ENCODE measurements around the gene TCERG1L. TPM values are rescaled to one million over a fixed set of nuclear protein-coding genes. Genes with fewer than 3 reads are reported as not detected.

Gene TCERG1L
- polyA plus RNA-seq, 3 donors: not detected

DNA sequence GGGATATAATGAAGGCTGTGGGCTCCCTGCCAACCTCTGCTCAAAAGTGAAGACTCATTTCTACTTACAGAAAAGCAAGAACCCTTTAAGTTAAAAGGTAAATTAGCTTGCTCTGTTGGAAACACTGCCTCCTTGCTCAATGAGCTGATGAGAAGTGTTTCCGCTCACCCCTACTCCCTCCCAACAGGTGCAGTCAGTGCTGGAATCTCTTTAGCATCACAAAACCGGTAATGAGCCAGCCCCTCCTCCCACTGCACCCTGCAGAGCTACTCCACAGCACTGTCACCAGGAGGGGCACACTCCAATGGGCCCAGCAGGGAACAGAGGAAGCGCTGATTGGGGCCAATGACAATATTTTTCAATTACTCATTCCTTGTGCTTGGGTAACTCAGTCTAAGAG is 262.5 kb downstream of the TCERG1L start:
- TF ChIP-seq, protein P1, sequence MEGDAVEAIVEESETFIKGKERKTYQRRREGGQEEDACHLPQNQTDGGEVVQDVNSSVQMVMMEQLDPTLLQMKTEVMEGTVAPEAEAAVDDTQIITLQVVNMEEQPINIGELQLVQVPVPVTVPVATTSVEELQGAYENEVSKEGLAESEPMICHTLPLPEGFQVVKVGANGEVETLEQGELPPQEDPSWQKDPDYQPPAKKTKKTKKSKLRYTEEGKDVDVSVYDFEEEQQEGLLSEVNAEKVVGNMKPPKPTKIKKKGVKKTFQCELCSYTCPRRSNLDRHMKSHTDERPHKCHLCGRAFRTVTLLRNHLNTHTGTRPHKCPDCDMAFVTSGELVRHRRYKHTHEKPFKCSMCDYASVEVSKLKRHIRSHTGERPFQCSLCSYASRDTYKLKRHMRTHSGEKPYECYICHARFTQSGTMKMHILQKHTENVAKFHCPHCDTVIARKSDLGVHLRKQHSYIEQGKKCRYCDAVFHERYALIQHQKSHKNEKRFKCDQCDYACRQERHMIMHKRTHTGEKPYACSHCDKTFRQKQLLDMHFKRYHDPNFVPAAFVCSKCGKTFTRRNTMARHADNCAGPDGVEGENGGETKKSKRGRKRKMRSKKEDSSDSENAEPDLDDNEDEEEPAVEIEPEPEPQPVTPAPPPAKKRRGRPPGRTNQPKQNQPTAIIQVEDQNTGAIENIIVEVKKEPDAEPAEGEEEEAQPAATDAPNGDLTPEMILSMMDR (IDR thresholded peaks at IDR 0.05): no peak
- H3K36me3 ChIP-seq (replicated peaks in 1 of 2; ENCODE audit: control insufficient read depth in 1 of 2, insufficient read depth in 2 of 2, low read length in 2 of 2): no peaks in the 10 kb centered on the region
- intact Hi-C loops (cut with micrococcal nuclease): no loop called here
- no peaks in the 10 kb centered on the region for H3K4me1 ChIP-seq (ENCODE audit: control insufficient read depth in 1 of 2, insufficient read depth in 2 of 2, low read length in 2 of 2)
- H3K9ac ChIP-seq (ENCODE audit: insufficient read depth, low read length, poor library complexity, severe bottlenecking): no peak overlapping the region
- no peak overlapping the region for H3K27ac ChIP-seq (ENCODE audit: low read depth in 1 of 2, low read length in 2 of 2)
- peaks cover 0 to 16% of the 10 kb centered on the region in 2 donors for H3K9me3 ChIP-seq (replicated peaks in 1 of 2; ENCODE audit: control insufficient read depth in 1 of 2, insufficient read depth in 1 of 2, low read length in 2 of 2)
- Mint-ChIP-seq H3K4me1 (no peaks in the 10 kb centered on the region), H3K4me3 (no peak overlapping the region), H3K27me3 (ENCODE audit: low read depth in 3 of 3) (peaks cover 1 to 3% (median 2%) of the 10 kb centered on the region in 3 donors), H3K27ac (no peak overlapping the region), H3K9me3 (peaks cover 2 to 13% (median 7%) of the 10 kb centered on the region in 7 donors), H3K36me3 (no peaks in the 10 kb centered on the region)
- no peak overlapping the region for H3K4me2 ChIP-seq (replicated peaks; ENCODE audit: extremely low read depth, low read length, poor library complexity, severe bottlenecking)
- no peaks in the 10 kb centered on the region for H4K20me1 ChIP-seq (ENCODE audit: insufficient read depth, low read length)
- no peak overlapping the region for H2AFZ ChIP-seq (ENCODE audit: insufficient read depth, low read depth, low read length, poor library complexity, severe bottlenecking)
- H3K79me2 ChIP-seq (ENCODE audit: insufficient read depth, low read length): no peaks in the 10 kb centered on the region
- H3K4me3 ChIP-seq (replicated peaks in 1 of 3; ENCODE audit: low read depth in 2 of 3, low read length in 3 of 3): no peak overlapping the region
- DNase-seq: no peak
- WGBS (ENCODE audit: insufficient coverage): 44% methylated on average over 2 of the region's 3 CpGs
- H3K27me3 ChIP-seq (ENCODE audit: control insufficient read depth in 2 of 2, insufficient read depth in 2 of 2, low read length in 2 of 2): no peaks in the 10 kb centered on the region

DNA sequence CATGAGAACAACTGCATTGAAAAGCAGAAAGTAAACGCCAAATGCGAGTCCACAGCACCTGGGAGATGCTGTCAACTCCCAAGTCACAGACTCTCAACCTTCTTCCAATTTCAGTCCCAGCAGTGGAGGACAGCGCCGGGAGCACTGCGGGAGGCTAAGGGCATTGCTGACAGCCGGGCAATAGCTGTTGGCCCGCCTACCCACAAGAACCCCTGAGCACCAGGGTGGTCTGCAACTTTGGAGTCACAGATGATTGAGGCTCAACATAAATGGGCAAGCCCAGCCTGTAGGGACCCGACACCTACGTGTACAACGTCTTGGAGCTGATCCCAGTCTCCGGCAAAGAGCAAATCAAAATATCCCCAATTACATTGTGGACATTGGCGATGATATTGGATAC is 262.9 kb downstream of the TCERG1L start:
- WGBS (ENCODE audit: insufficient coverage): 53% methylated on average over 7 of the region's 12 CpGs
- intact Hi-C loops (cut with micrococcal nuclease): no loop called here

More for the DNA sequence above, 262.9 kb downstream of the TCERG1L start:
- no peak overlapping the region for H2AFZ ChIP-seq (ENCODE audit: insufficient read depth, low read depth, low read length, poor library complexity, severe bottlenecking)
- H3K4me1 ChIP-seq (ENCODE audit: control insufficient read depth in 1 of 2, insufficient read depth in 2 of 2, low read length in 2 of 2): no peaks in the 10 kb centered on the region
- H4K20me1 ChIP-seq (ENCODE audit: insufficient read depth, low read length): no peaks in the 10 kb centered on the region
- H3K27ac ChIP-seq (ENCODE audit: low read depth in 1 of 2, low read length in 2 of 2): no peak overlapping the region
- no peak for DNase-seq
- TF ChIP-seq, protein P1 (IDR thresholded peaks at IDR 0.05): no peak
- H3K36me3 Mint-ChIP-seq: no peaks in the 10 kb centered on the region
- peaks cover 0 to 16% of the 10 kb centered on the region in 2 donors for H3K9me3 ChIP-seq (replicated peaks in 1 of 2; ENCODE audit: control insufficient read depth in 1 of 2, insufficient read depth in 1 of 2, low read length in 2 of 2)
- H3K27me3 Mint-ChIP-seq (ENCODE audit: low read depth in 3 of 3): peaks cover 1 to 3% (median 2%) of the 10 kb centered on the region in 3 donors
- peaks cover 2 to 13% (median 7%) of the 10 kb centered on the region in 7 donors for H3K9me3 Mint-ChIP-seq
- no peaks in the 10 kb centered on the region for H3K27me3 ChIP-seq (ENCODE audit: control insufficient read depth in 2 of 2, insufficient read depth in 2 of 2, low read length in 2 of 2)
- H3K4me3 ChIP-seq (replicated peaks in 1 of 3; ENCODE audit: low read depth in 2 of 3, low read length in 3 of 3): no peak overlapping the region
- H3K36me3 ChIP-seq (replicated peaks in 1 of 2; ENCODE audit: control insufficient read depth in 1 of 2, insufficient read depth in 2 of 2, low read length in 2 of 2): no peaks in the 10 kb centered on the region
- H3K79me2 ChIP-seq (ENCODE audit: insufficient read depth, low read length): no peaks in the 10 kb centered on the region
- H3K4me2 ChIP-seq (replicated peaks; ENCODE audit: extremely low read depth, low read length, poor library complexity, severe bottlenecking): no peak overlapping the region
- no peak overlapping the region for H3K4me3 Mint-ChIP-seq
- no peak overlapping the region for H3K9ac ChIP-seq (ENCODE audit: insufficient read depth, low read length, poor library complexity, severe bottlenecking)
- no peak overlapping the region for H3K27ac Mint-ChIP-seq
- H3K4me1 Mint-ChIP-seq: no peaks in the 10 kb centered on the region
